Panc1 (cell line): ENCODE measurements around the gene MRPL11.

ENCODE experiments used
- POLR2AphosphoS5 ChIP-seq: IDR thresholded peaks from 2 replicates; pipeline ENCODE4 v1.6.1; 2012; ENCODE audit warnings: mild to moderate bottlenecking, low read depth, low read length, moderate library complexity
- TF ChIP-seq, protein P1 (sequence below): fragments of 450-650 bp; IDR thresholded peaks from 2 replicates; pipeline ENCODE4 v1.5.1; 2017; ENCODE audit warnings: mild to moderate bottlenecking

DNA sequence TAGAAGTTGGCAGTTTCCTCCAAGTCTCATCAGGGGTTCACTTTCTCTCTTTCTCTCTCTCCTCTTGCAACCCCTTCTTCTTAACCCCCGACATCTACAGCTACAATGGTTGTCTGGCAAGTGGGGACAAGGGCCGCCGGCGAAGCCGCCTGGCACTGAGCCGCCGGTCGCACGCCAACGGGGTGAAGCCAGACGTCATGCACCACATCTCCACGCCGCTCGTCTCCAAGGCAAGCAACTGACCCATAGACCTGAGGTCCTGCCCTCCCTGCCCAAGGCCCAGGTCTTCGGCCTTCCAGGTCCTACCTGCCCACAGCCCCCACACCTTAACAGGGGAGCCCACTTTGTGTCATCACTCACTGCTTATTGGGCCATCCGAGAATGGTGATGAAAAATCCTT, 32.5 kb upstream of the MRPL11 start:
- TF ChIP-seq, protein P1, sequence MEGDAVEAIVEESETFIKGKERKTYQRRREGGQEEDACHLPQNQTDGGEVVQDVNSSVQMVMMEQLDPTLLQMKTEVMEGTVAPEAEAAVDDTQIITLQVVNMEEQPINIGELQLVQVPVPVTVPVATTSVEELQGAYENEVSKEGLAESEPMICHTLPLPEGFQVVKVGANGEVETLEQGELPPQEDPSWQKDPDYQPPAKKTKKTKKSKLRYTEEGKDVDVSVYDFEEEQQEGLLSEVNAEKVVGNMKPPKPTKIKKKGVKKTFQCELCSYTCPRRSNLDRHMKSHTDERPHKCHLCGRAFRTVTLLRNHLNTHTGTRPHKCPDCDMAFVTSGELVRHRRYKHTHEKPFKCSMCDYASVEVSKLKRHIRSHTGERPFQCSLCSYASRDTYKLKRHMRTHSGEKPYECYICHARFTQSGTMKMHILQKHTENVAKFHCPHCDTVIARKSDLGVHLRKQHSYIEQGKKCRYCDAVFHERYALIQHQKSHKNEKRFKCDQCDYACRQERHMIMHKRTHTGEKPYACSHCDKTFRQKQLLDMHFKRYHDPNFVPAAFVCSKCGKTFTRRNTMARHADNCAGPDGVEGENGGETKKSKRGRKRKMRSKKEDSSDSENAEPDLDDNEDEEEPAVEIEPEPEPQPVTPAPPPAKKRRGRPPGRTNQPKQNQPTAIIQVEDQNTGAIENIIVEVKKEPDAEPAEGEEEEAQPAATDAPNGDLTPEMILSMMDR, result no peak
- no peak for TF ChIP-seq POLR2AphosphoS5
